Psoas muscle (tissue), 8 donors: ENCODE results near the gene SIRPD. TPM values are rescaled to one million over a fixed set of nuclear protein-coding genes. Genes with fewer than 3 reads are reported as not detected.

ENCODE experiments used
- ATAC-seq, 4 donors: fragments of 200-7000 bp; cut with Tn5 transposase; one replicate each; pipeline ENCODE4 v1.9.1; 2020; ENCODE audit warnings: moderate library complexity in 3 of 4, mild to moderate bottlenecking in 2 of 4
- DNase-seq, 2 donors: peaks; one replicate each; pipeline ENCODE4 v3.0.0-alpha.2; 2020
- H3K27ac ChIP-seq: fragments of 200-600 bp; one replicate; pipeline ENCODE4 v1.8.0; 2022
- H3K27me3 ChIP-seq, 3 donors: fragments of 200-600 bp in 1 of 3; one replicate each; pipeline versions ENCODE4 v1.6.1 to v1.8.0; 2013 to 2022; ENCODE audit warnings: low read length in 2 of 3, mild to moderate bottlenecking in 2 of 3, moderate library complexity in 1 of 3; ENCODE audit not compliant: insufficient read depth in 3 of 3
- H3K36me3 ChIP-seq, 2 donors: fragments of 200-600 bp in 1 of 2; one replicate each; pipeline versions ENCODE4 v1.6.1 to v1.8.0; 2013 to 2022; ENCODE audit warnings: low read depth in 1 of 2, mild to moderate bottlenecking in 1 of 2, moderate library complexity in 1 of 2; ENCODE audit not compliant: insufficient read depth in 1 of 2
- H3K4me1 ChIP-seq: fragments of 200-600 bp; one replicate; pipeline ENCODE4 v1.8.0; 2022
- H3K4me3 ChIP-seq: fragments of 200-600 bp; one replicate; pipeline ENCODE4 v1.8.0; 2022; ENCODE audit warnings: mild to moderate bottlenecking
- H3K9me3 ChIP-seq: fragments of 200-600 bp; one replicate; pipeline ENCODE4 v1.8.0; 2022
- WGBS, 3 donors: extraction: QIAGEN DNeasy Blood & Tissue Kit; methylation state at CpG; one replicate each; pipeline versions ENCODE4 v1.1.6 to v1.1.7; 2013; 5-methylcytosine and 5-hydroxymethylcytosine counted together
- intact Hi-C, 2 donors: fragments of 100-400 bp; cut with DNase I; formaldehyde crosslinking; loops; one replicate each; pipeline versions ENCODE4 v1.11.0 to v1.14.2; 2022
- polyA plus RNA-seq, 3 donors: library from polyadenylated mRNA; stranded (reverse); fragments of 200-250 nt; gene quantifications; one replicate each; pipeline ENCODE4 v1.2.3, GENCODE V29; 2013
- total RNA-seq, 4 donors: library from RNA; stranded (reverse); fragmentation: NEBNext Ultra II Directional in 2 of 4; extraction: Animal tissue kit (Norgen Biotek cat#: 25700) in 2 of 4; gene quantifications; one replicate each; pipeline versions ENCODE4 v1.2.1 to v1.2.4, GENCODE V29; 2021 to 2023
- TF ChIP-seq, protein P1 (sequence below): fragments of 200-600 bp; IDR thresholded peaks from one replicate; pipeline ENCODE4 v1.8.0; 2022; ENCODE audit warnings: antibody characterized with exemption
- donor health status: healthy with polysubstance abuse.
- donor health status: DM: no; HTN: no; CAD: no; lungs with moderate emphysema.
- donor health status: Bipolar disorder and iron deficiency.
- donor health status: healthy.
- donor health status: DM: yes; HTN: yes; CAD: no.
- donor health status: DM: no; HTN: no; CAD: no.
- donor health status: DM: no; HTN: no; CAD: no.
- donor health status: DM: yes; HTN: yes; CAD: no.

SIRPD gene
- total and polyA plus RNA-seq, 7 donors, result not detected

DNA sequence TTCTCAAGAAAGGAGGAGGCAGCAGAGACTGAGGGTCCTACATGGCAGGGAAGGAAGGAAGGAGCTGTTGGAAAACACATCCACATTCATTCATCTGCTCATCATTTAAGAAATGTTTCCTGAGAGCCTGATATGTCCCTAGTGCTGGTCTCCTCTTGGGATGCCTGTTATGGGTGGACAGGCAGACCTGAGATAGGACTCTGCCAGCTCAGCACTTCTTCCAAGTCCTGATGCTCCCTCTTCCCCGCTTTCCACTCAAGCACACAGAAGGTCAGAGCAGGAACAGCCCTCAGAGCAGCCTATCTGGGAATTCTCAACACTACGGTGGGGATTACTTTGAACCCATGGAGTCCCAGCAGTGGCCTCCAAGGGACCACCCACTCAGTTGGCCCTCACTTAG is 8.0 kb upstream of the SIRPD start:
- H3K4me1 ChIP-seq, result no peaks in the 10 kb centered on the region
- no peak overlapping the region for H3K4me3 ChIP-seq
- ATAC-seq, result no peak
- DNase-seq, result no peak
- H3K27me3 ChIP-seq, result peaks cover 0 to 4% (median 0%) of the 10 kb centered on the region in 3 donors
- H3K27ac ChIP-seq, result no peak overlapping the region
- WGBS, 3 donors, result 77 to 80% (median 80%) methylated on average over 2 of the region's 2 CpGs
- H3K36me3 ChIP-seq, result no peaks in the 10 kb centered on the region
- H3K9me3 ChIP-seq, result no peaks in the 10 kb centered on the region
- intact Hi-C loops, result no loop called here
- TF ChIP-seq, protein P1, sequence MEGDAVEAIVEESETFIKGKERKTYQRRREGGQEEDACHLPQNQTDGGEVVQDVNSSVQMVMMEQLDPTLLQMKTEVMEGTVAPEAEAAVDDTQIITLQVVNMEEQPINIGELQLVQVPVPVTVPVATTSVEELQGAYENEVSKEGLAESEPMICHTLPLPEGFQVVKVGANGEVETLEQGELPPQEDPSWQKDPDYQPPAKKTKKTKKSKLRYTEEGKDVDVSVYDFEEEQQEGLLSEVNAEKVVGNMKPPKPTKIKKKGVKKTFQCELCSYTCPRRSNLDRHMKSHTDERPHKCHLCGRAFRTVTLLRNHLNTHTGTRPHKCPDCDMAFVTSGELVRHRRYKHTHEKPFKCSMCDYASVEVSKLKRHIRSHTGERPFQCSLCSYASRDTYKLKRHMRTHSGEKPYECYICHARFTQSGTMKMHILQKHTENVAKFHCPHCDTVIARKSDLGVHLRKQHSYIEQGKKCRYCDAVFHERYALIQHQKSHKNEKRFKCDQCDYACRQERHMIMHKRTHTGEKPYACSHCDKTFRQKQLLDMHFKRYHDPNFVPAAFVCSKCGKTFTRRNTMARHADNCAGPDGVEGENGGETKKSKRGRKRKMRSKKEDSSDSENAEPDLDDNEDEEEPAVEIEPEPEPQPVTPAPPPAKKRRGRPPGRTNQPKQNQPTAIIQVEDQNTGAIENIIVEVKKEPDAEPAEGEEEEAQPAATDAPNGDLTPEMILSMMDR, result no peak

DNA sequence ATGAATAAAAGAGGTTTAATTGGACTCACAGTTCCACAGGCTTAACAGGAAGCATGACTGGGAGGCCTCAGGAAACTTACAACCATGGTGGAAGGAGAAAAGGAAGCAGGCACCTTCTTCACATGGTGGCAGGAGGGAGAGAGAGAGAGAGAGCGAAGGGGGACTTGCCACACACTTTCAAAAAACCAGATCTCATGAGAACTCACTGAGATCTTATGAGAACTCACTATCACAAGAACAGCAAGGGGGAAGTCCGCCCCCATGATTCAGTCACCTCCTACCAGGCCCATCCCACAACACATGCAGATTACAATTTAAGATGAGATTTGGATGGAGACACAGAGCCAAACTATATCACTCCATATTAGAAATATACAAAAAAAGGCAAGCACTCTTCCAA is 6.1 kb upstream of the SIRPD start:
- TF ChIP-seq, protein P1, result no peak
- WGBS, 3 donors, result 89 to 97% (median 94%) methylated on average over 2 of the region's 2 CpGs
- Histone ChIP-seq H3K9me3 (no peaks in the 10 kb centered on the region), H3K27ac (no peak overlapping the region), H3K27me3 (peaks cover 0 to 4% (median 0%) of the 10 kb centered on the region in 3 donors), H3K36me3 (no peaks in the 10 kb centered on the region), H3K4me1 (no peaks in the 10 kb centered on the region), H3K4me3 (no peak overlapping the region)
- intact Hi-C loops, result no loop called here
- ATAC-seq (no peak), DNase-seq (no peak)

DNA sequence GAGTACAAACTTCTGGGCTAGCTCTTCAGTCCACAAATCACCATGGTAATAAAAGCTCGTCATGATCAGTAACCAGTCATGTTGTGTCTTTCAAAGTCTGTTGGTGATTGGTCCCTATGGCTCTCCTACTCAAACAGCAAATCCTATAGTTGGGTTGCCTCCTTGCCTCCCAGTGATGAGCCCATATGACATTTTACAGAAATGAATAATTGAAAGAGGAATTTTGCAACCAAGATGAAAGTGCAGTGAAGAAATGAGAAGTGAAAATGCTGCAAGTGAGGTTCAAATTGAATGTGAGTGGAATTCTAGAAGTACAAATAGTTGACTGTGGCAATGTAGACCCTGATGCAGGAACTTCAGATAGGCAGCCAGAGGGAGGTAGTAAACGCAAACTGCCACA is 5.1 kb upstream of the SIRPD start:
- H3K27ac ChIP-seq, result no peak overlapping the region
- WGBS, 3 donors, result 60 to 71% (median 64%) methylated on average over 2 of the region's 2 CpGs
- H3K4me3 ChIP-seq, result no peak overlapping the region
- peaks cover 0 to 4% (median 0%) of the 10 kb centered on the region in 3 donors for H3K27me3 ChIP-seq
- no peaks in the 10 kb centered on the region for H3K36me3 ChIP-seq
- DNase-seq (no peak), ATAC-seq (no peak)
- intact Hi-C loops, result no loop called here
- H3K9me3 ChIP-seq, result no peaks in the 10 kb centered on the region
- H3K4me1 ChIP-seq, result no peaks in the 10 kb centered on the region
- TF ChIP-seq, protein P1, result no peak

DNA sequence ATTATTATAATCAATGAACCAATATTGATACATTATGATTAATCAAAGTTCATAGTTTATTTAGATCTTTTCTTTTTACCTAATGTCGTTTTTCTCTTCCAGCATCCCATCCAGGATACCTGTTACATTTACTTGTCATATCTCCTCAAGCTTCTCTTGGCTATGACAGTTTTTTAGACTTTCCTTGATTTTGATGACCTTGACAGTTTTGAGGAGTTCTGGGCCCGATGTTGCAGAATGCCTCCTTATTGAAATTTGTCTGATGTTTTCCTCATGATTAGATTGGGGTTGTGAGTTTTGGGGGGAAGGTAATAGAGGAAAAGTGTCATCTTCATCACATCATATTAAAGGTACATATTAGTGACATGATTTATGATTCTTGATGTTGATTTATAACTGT is 3.8 kb upstream of the SIRPD start:
- no peaks in the 10 kb centered on the region for H3K36me3 ChIP-seq
- H3K27ac ChIP-seq, result no peak overlapping the region
- intact Hi-C loops, result no loop called here
- ATAC-seq (no peak), DNase-seq (no peak)
- TF ChIP-seq, protein P1, result no peak
- peaks cover 0 to 4% (median 0%) of the 10 kb centered on the region in 3 donors for H3K27me3 ChIP-seq
- no peak overlapping the region for H3K4me3 ChIP-seq
- H3K4me1 ChIP-seq, result no peaks in the 10 kb centered on the region
- WGBS, 3 donors, result 64 to 67% (median 64%) methylated on average over 2 of the region's 2 CpGs
- H3K9me3 ChIP-seq, result no peaks in the 10 kb centered on the region

DNA sequence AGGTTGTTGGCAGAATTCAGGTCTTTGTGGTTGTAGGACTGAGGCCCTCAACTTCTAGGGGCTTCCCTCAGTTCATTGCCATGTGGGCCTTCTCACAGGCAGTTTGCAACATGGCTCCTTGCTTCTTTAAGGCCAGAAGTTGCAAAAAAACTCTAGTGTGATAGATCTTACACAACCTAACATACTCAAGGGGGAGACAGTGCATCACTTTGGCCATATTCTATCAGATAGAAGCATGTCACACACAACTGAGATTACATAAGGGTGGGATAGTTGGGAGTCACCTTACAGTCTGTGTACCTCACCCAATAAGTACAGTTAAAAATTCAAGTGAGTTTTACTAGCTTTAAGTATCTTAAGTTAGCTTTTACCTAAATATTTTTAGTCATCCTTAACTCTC is 1.6 kb downstream of the SIRPD start:
- Histone ChIP-seq H3K9me3 (peaks cover 8% of the 10 kb centered on the region), H3K27me3 (no peaks in the 10 kb centered on the region), H3K4me3 (no peak overlapping the region), H3K27ac (no peak overlapping the region), H3K36me3 (no peaks in the 10 kb centered on the region), H3K4me1 (no peaks in the 10 kb centered on the region)
- ATAC-seq (no peak), DNase-seq (no peak)
- intact Hi-C loops, result no loop called here
- TF ChIP-seq, protein P1, result no peak
